ENCODE results near the gene C2CD2. TPM values are rescaled to one million over a fixed set of nuclear protein-coding genes. Genes with fewer than 3 reads are reported as not detected.

C2CD2 gene
- total RNA-seq, 1 donor from 2014 or later = 8.3 TPM

- no peak for DNase-seq
Observed at GRCh38 chr21:41885341-41886024, 68.3 kb downstream of the C2CD2 start.

GRCh38 chr21:41884501-41885030 is 69.3 kb downstream of the C2CD2 start:
- DNase-seq = no peak

GRCh38 chr21:41883582-41883981 is 70.2 kb downstream of the C2CD2 start:
- DNase-seq = no peak

GRCh38 chr21:41881051-41881450 is 72.8 kb downstream of the C2CD2 start:
- no peak for DNase-seq

- DNase-seq = no peak
Observed at GRCh38 chr21:41880153-41880552, 73.7 kb downstream of the C2CD2 start.

GRCh38 chr21:41879190-41879998 is 74.4 kb downstream of the C2CD2 start, which contains the start of gene PRDM15:
PRDM15 (minus strand) TSS chr21:41879344; CDS start chr21:41860363, 18,981 bp downstream.
- DNase-seq = peak; percentile 72

- peak; percentile 72 for DNase-seq
Observed at GRCh38 chr21:41878831-41879189, 75.0 kb downstream of the C2CD2 start.

- DNase-seq = no peak
Observed at GRCh38 chr21:41877901-41878830, 75.7 kb downstream of the C2CD2 start.

- no peak for DNase-seq
Observed at GRCh38 chr21:41876928-41877652, 76.7 kb downstream of the C2CD2 start.

- DNase-seq = no peak
Observed at GRCh38 chr21:41876396-41876795, 77.4 kb downstream of the C2CD2 start.

GRCh38 chr21:41875086-41875485 is 78.7 kb downstream of the C2CD2 start:
- no peak for DNase-seq

GRCh38 chr21:41874611-41875010 is 79.2 kb downstream of the C2CD2 start:
- no peak for DNase-seq

GRCh38 chr21:41873426-41873825 is 80.4 kb downstream of the C2CD2 start:
- DNase-seq = no peak

GRCh38 chr21:41873005-41873404 is 80.8 kb downstream of the C2CD2 start:
- no peak for DNase-seq

- no peak for DNase-seq
Observed at GRCh38 chr21:41871293-41872030, 82.4 kb downstream of the C2CD2 start.

GRCh38 chr21:41869771-41870170 is 84.0 kb downstream of the C2CD2 start:
- DNase-seq = peak; percentile 19

- DNase-seq = no peak
Observed at GRCh38 chr21:41868062-41868710, 85.6 kb downstream of the C2CD2 start.

GRCh38 chr21:41867313-41867712 is 86.5 kb downstream of the C2CD2 start:
- no peak for DNase-seq

- no peak for DNase-seq
Observed at GRCh38 chr21:41866274-41866809, 87.5 kb downstream of the C2CD2 start.
